ENCODE results near the gene MBP. TPM values are rescaled to one million over a fixed set of nuclear protein-coding genes. Genes with fewer than 3 reads are reported as not detected.
A peak's percentile ranks its signal among the peaks of the same experiment; 100 is the strongest.

MBP gene
- total and polyA plus RNA-seq, 10 of the 15 experiments (the other 5 are each of a cell fraction or from before 2014, with no cell fraction given): 12.2 to 67.8 (median 42.1) TPM

- no peaks in the 10 kb centered on the region for H3K9me3 ChIP-seq (replicated peaks; ENCODE audit: control insufficient read depth, insufficient read depth, low read length)
- FAIRE-seq (no peak), ATAC-seq (no peak), DNase-seq (ENCODE audit: low read depth, low spot score) (no peak)
- H3K27ac ChIP-seq (ENCODE audit: control insufficient read depth, insufficient read depth): peak overlapping the region; percentile 97
- TF ChIP-seq CREB1 (IDR thresholded peaks at IDR 0.05; ENCODE audit: low read depth): no peak
- no peak for TF ChIP-seq MXI1 (IDR thresholded peaks at IDR 0.05; ENCODE audit: low read depth, low read length)
- TF ChIP-seq MYC (IDR thresholded peaks at IDR 0.05; ENCODE audit: insufficient read depth, insufficient read length, insufficient replicate concordance, low read length, severe bottlenecking): no peak
- no peak for TF ChIP-seq POLR2A (IDR thresholded peaks at IDR 0.05; ENCODE audit: low read depth, low read length)
- TF ChIP-seq KDM1A (IDR thresholded peaks at IDR 0.05; ENCODE audit: borderline replicate concordance): no peak
- TF ChIP-seq FOXK2 (IDR thresholded peaks at IDR 0.05): no peak
- TF ChIP-seq ZBTB33 (IDR thresholded peaks at IDR 0.05): no peak
- TF ChIP-seq SMARCA5 (IDR thresholded peaks at IDR 0.05): no peak
- no peak for TF ChIP-seq MTA2 (IDR thresholded peaks at IDR 0.05; ENCODE audit: low read depth)
- no peak for TF ChIP-seq MTA3 (IDR thresholded peaks at IDR 0.05; ENCODE audit: borderline replicate concordance, low read length)
- TF ChIP-seq NRF1 (conservative IDR thresholded peaks at IDR 0.05; ENCODE audit: low read depth, low read length): no peak
- H2AFZ ChIP-seq (ENCODE audit: control insufficient read depth, low read depth, low read length): no peak overlapping the region
- ChIA-PET RAD21 (ENCODE audit: unreplicated experiment) (interaction anchor here (0.8 to 3.4 kb wide), 12 partner anchors 11 to 145 kb away, joined by 3 to 12 read pairs (median 4); no protein-coding TSS in a partner anchor), POLR2A (interaction anchor here (0.8 to 1.9 kb wide), 5 partner anchors 30 to 61 kb away, joined by 3 to 7 read pairs (median 5); no protein-coding TSS in a partner anchor), CTCF (interaction anchor here (0.7 to 7.2 kb wide), 15 partner anchors 8 to 145 kb away, joined by 3 to 37 read pairs (median 4); no protein-coding TSS in a partner anchor), SMC1A (ENCODE audit: uncharacterized antibody, unreplicated experiment) (interaction anchor here (0.8 to 5.5 kb wide), 18 partner anchors 11 to 145 kb away, joined by 3 to 69 read pairs (median 4); no protein-coding TSS in a partner anchor)
- peak overlapping the region; percentile 20; the same call in 1 of the 2 replicates for H3K4me2 ChIP-seq (ENCODE audit: control insufficient read depth, insufficient read depth)
- BruUV-seq (replicated peaks): no TSS peak
- peaks cover 0 to 21% of the 10 kb centered on the region in 2 experiments; a peak in 3 of 4 replicates for H3K36me3 ChIP-seq (ENCODE audit: control insufficient read depth in 2 of 2, insufficient read depth in 2 of 2, low read length in 1 of 2)
- intact Hi-C loops (cut with micrococcal nuclease; ENCODE audit: unreplicated experiment) (no loop called here), in situ Hi-C loops (cut with MboI) (loop anchor here (10.0 kb wide), 1 partner anchor 58 kb away; no protein-coding TSS in a partner anchor)
- peaks cover 79% of the 10 kb centered on the region for H3K4me1 ChIP-seq (ENCODE audit: control insufficient read depth, insufficient read depth, low read length)
- no peak overlapping the region for H3K4me3 ChIP-seq
- no peaks in the 10 kb centered on the region for H3K27me3 ChIP-seq (replicated peaks in 1 of 2; ENCODE audit: control insufficient read depth in 2 of 2, insufficient read depth in 2 of 2, low read length in 1 of 2)
- no peaks in the 10 kb centered on the region for H4K20me1 ChIP-seq (ENCODE audit: control insufficient read depth, insufficient read depth)
- H3K79me2 ChIP-seq (ENCODE audit: control insufficient read depth, insufficient read depth, low read length): peaks cover 44% of the 10 kb centered on the region
- WGBS (ENCODE audit: insufficient coverage, insufficient replicate concordance, low lambda C conversion rate, missing lambda C conversion rate): 57% methylated on average over 9 of the region's 9 CpGs
- H3K9ac ChIP-seq (ENCODE audit: control insufficient read depth, insufficient read depth, low read length): no peak overlapping the region
These were observed 65.9 kb downstream of the MBP start for GRCh38 chr18:77066689-77067088.

Data from GM12878 (cell line).